HG02938 (cell line): ENCODE data around the gene RIC1.
"Not testable (repeated sequence)": the region's sequence is repeated elsewhere in the genome, so short reads cannot be mapped to it uniquely, and the experiment has no call there.

ENCODE experiments used
- ATAC-seq: cut with Tn5 transposase; IDR thresholded peaks from one replicate; pipeline ENCODE4 v1.9.1; 2021; ENCODE audit warnings: mild to moderate bottlenecking, moderate library complexity; ENCODE audit not compliant: unreplicated experiment

The RIC1 gene

GRCh38 chr9:5628530-5629311 lies at the start of gene RIC1:
RIC1 (plus strand) TSS chr9:5629107; CDS start chr9:5629310, 203 bp downstream.
- ATAC-seq = peak; percentile 44

GRCh38 chr9:5579881-5580280 lies 49.0 kb upstream of the RIC1 start:
- no peak for ATAC-seq

GRCh38 chr9:5580650-5581049 lies 48.3 kb upstream of the RIC1 start:
- ATAC-seq = no peak

GRCh38 chr9:5581706-5582105 lies 47.2 kb upstream of the RIC1 start:
- ATAC-seq = not testable (repeated sequence)

DNA sequence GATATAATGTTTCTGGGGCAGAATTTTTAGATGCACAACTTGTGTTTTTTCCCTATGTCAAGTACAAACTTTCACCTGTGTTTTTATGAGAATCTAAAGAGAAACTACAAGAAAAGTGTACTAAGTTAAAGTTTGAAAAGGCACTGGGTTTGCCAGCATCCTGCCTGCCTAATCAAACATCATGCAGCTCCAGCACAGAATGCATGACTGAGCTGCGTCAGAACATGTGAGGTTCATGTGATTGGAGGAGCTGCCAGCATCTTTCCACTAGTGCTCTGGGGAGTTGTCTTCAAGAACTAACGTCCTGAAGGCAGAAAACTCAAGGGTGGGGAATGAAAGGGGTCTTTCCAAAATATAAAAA lies 46.1 kb upstream of the RIC1 start:
- ATAC-seq = peak; percentile 50

GRCh38 chr9:5586391-5586802 lies 42.5 kb upstream of the RIC1 start:
- ATAC-seq = peak; percentile 39

GRCh38 chr9:5587024-5587423 lies 41.9 kb upstream of the RIC1 start:
- no peak for ATAC-seq

DNA sequence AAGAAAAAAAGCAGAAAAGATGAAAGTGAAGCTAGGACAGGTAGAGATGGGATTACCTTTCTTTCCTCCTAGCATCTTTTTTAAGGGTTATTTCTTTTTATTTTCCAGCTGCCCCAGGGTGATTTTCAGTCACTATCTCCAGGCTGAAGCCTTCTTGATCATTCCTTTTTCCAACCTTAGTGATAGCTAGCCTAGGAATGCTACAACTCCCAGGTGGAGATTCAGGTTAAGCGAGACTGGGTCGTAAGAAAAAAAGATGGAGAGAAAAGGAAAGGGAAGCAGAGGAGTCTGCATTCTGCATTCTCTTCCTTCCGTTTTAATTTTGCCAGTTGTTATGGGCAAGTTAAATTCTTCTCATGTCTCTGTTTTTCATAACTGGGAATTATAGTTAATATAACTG lies 36.7 kb upstream of the RIC1 start:
- ATAC-seq = no peak

DNA sequence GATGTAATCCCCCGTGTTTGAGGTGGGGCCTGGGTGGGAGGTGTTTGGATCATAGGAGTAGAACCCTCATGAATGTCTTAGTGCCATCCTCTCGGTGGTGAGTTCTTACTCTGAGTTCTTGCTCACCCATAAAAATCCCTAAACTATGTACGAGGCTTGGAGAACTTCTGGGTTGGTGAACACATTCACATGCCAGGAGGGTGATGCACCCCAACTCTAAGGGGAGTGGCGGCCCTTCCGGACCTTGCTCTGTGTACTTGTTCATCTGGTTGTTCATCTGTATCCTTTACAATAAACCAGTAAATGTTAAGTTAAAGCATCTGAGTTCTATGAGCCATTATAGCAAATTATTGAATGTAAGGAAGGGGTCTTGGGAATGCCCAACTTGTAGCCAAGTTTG lies 36.0 kb upstream of the RIC1 start:
- no peak for ATAC-seq

DNA sequence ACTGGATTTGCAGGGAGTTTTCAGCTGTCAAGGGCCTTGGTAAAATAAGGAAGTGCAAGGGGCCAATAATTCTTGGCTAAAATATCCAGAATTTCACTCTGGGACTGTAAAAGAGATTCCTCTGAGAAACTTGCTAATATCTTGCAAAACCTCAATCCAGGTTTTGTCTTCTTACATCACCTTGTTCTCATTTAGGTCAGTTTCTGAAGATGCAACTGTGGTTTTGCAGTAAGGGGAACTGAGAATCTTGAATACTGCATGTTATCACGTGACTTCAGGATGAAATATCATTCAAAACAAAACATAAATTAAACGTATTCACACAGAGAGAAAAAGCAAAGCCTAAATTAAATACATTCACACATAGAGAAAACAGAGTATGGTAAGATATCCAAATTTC lies 35.0 kb upstream of the RIC1 start:
- peak; percentile 61 for ATAC-seq

GRCh38 chr9:5596173-5596572 lies 32.7 kb upstream of the RIC1 start:
- no peak for ATAC-seq

DNA sequence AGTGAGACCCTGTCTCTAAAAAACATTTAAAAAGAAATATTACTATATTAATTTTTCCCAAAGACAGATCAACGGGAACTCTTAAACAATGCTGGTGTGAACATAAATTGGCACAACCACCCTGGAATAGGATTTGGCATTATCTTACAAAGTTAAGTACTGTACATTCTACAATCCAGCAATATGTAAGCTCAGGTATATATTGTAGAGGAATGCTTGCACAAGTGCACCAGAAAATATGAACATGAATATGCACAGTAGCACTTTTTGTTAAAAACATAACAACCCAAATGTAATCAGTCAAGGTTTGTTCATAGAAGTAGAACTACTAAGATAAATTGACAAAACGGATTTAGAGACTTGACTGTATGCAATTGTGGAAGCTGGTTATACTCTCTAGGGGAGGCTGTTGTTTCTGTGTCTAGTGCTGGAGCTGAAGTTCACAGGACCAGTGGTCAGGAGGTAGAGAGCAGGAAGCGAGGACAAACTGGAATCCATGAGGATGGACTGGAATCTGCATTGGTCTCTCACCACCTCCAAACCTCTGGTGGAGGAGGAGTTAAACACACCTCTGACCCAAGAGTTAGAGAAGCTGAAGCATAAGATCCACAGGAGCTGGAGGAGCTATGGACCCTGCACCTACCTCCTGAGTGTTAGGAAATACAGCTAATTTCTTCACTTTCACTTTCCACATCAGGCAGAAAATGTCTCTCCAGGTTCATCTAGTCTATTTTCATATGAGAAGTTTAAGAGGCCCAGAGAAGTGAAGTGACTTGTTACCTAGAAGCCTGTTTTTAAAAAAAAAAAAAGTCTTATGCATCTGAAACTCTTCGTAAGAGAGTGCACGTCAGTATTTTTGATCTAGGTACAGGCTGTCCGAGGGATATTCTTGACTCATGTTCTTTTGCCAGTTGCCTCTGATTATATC lies 20.3 kb upstream of the RIC1 start:
- ATAC-seq = peak; percentile 66

DNA sequence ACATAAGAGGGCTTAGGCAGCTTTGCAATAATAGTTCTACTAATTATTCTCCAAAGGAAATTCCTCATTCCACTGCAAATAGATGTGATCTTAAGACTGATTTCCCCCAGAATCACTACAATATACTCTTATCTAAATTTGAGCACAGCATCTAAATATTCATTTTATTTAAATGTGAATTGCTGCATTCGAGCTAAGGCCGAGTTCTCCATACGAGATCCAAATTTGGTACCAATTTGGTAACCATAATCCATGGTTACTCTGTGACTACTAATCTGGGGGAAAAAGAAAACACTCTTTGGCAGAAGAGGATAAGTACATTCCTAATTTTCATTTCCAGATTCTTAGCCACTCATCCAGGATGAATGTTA lies 19.7 kb upstream of the RIC1 start:
- ATAC-seq = no peak

DNA sequence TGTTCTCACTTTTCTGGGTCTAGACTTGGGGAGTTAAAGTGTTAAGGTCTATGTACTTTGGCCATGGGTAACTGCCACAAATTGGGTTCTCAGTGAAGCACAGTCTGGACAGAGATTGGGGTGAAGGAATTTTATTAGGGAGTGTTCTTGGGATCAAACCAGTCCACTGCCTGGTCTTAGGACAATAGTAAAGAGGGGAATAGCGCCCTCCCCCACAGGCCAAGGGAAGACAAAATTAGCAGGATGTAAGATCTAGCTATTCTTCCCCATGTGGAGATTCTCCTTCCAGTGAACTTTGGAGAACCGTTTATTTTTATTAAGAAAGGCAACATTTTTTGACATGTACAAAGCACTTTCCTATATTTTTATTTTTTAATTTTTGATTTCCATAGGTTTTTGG lies 18.4 kb upstream of the RIC1 start:
- ATAC-seq = no peak

GRCh38 chr9:5611321-5612184 lies 17.4 kb upstream of the RIC1 start:
- ATAC-seq = no peak

DNA sequence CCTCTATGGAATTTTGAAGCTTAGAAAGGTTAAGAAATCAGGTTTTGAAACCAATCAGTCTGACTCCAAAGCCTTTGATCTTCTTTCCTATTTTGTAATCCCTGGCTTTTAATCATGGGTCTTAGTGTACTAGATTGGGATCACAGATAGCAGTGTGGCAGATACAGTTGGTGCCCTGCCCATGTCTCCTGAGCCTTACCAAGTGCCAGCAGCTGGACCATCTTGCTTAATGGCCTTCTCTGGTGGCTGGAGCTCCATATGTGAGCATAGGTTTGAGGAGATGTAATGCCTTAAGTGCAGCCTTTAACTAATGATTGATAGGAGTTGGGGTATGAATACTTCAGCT lies 16.7 kb upstream of the RIC1 start:
- ATAC-seq = no peak

GRCh38 chr9:5614192-5614591 lies 14.7 kb upstream of the RIC1 start:
- ATAC-seq = no peak

- ATAC-seq = no peak
Observed at GRCh38 chr9:5614985-5615384, 13.9 kb upstream of the RIC1 start.

GRCh38 chr9:5617749-5618148 lies 11.2 kb upstream of the RIC1 start:
- peak; percentile 94 for ATAC-seq

DNA sequence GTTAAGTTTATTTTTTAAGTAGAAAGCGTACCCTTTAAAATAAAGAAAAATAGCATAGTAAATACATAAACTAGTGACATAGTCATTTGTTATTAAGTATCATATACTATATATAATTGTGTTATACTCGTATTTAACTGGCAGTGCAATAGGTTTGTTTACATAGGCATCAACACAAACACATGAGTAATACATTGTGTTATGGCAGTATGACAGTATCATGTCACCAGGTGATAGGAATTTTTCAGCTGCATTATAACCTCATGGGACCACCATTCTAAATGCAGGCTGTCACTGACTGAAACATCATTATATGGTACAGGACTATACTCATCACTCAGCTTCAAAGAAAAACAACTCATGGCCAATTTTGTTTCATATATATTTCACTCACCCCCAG lies 8.4 kb upstream of the RIC1 start:
- no peak for ATAC-seq

- no peak for ATAC-seq
Observed at GRCh38 chr9:5621327-5621726, 7.6 kb upstream of the RIC1 start.
